ACHN (cell line): ENCODE results near the gene ASCC3.
A peak's percentile ranks its signal among the peaks of the same experiment; 100 is the strongest.

Source experiments
- DNase-seq: peaks from one replicate; pipeline ENCODE4 v3.0.0-alpha.2; 2015
- in situ Hi-C: cut with HindIII; loops from 2 replicates; pipeline ENCODE4 v1.10.0; 2017; ENCODE audit warnings: low sequenced_read_pairs, low pct_ligation_motif_present, low pct_unique_long_range_greater_than_20kb

Gene ASCC3

DNA sequence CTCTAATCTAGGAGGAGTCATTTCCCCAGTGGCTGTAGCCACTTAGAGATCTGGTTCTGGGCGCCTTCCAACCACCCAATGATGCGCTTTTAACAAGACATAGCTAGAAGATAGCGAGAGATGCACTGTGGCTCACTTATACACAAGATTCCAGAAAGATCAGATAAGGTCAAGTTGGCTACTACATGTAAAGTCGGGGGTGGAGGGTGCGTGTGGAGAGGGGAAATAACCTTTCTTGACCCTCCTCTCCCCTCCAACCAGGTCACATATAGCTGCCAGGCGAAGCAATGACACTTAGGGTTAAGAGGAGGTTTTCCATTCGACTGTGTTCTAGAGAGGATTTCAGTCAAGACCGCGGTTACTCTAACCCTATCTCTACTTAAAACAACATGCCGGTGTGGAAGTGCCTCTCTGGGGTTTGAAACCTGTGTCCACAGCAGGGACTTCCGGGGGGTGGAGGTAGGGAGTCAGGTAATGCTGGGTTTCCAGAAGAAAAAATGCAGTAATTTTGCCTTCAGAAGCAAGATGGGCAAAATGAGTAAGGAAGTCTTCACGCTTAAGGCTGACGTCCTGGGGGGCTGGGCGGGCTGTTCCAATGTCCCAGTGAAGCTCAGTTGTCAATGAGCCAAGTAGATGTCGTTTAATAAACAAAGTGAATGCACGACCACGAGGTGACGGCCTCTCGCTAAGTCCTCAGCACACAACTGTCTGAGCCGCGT lies 414.6 kb downstream of the ASCC3 start:
- in situ Hi-C loops: loop anchor here (25.0 kb wide), 1 partner anchor 354 kb away; no protein-coding TSS in a partner anchor
- no peak for DNase-seq

DNA sequence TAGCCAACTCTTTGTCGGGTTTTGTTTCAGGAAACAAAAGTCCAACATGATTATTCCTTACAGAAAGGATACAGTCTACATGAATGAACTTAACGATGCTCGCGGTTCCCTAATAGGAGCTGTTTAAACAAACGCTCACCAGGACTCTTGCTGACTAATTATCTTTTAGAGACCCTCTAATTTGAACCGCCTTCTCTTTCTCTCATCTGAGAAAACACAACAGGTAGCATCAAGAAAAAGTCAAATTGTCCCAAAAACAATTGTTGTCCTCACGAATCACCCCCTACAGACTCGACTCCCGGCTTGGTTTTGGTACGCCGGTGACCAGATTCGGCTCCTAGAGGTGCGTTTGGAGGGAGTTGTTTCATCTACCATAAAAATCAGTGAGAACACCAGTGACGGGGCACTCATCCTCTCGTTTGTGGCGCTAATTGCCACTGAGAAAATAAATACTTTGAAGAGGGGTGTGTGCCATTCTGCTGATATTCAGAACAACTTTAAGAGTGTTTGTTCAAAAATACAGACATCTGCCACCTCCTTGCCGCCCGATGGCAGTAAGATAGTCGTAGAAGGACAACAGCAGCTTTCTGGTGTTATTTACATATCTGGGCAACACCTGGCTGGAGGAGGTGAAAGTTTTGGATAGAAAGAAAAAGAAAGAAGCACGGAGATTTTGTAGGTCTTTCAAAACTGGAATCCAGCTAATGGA lies 415.3 kb downstream of the ASCC3 start:
- in situ Hi-C loops: loop anchor here (25.0 kb wide), 1 partner anchor 354 kb away; no protein-coding TSS in a partner anchor

DNA sequence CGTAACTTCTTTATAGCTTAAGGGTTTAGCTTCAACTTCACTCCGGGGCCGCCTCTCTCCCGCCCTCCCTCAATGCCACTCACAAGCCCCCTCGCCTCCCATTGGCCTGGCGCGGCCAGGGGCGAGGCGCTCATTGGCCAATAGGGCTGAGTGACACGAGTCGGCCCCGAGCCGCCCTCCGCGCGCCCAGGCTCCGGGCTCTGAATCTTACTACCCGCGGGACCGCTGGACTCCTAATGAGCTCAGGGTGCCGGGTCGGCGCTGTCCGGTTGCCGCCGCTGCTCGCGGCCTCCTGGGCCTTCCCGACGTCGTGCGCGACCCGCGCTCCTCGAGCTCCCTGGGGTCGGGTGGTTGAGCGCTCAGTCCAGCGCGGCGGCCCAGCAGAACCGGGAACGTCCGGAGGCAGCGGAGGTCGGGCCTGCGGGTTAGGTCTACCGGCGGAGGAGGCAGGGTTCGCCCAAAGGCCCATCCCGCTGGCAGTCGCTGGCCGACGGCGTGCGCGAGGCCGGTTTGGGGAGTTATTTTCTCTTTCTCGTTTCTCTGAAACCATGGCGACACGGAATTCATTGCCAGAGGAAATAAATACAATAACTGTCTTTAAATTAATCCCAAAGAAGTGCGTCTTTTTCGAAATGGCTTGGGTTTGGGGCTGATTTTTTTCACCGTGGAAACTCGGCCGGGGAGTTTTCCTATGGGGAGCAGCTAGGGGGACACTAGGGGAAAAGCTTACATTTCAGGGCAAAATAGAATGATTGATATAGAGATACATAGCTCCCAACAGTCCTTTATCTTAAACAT lies 416.0 kb downstream of the ASCC3 start, which contains the start of gene SIM1:
TSS of gene SIM1 (minus strand) at position 19 of the 798 bp plus-strand sequence. CDS start 1,453 bp downstream, outside the sequence.
- in situ Hi-C loops: loop anchor here (25.0 kb wide), 1 partner anchor 353 kb away; no protein-coding TSS in a partner anchor
- peak; percentile 93 for DNase-seq

More for the DNA sequence above, 415.3 kb downstream of the ASCC3 start:
- DNase-seq: peak; percentile 26

DNA sequence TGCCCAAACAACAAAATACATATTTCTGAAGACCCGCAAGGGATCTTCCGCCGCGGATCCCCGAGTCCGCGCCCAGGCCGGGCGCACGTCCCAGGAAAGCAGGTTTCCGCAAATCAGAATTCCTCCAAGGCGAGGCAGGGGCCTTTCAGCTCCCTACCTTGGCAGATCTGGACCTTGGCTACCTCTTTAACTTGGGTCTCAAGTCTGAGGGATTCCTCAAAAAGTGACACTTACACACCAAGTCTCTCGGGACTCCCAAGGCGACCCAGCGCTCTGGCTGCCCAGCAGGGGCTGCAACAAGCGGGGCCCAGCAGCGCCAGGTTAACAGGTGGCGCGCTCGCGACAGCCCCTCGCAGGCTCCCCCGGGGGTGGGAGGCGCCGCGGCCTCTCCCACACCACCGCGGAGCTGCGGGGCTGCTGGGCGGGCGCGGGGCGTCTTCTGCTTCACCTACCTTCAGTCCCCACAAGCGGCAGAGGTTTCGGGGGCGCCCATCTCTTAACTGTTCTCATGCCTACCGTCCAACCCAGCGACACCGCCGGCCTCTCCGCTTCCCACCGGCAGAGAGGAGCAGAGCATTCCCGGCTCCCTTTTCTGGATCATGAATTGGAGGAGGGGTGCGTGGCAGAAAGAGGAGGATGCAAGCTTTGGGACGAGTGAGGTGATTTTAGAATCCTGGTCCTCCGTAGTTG lies 416.8 kb downstream of the ASCC3 start:
- peak; percentile 45 for DNase-seq

DNA sequence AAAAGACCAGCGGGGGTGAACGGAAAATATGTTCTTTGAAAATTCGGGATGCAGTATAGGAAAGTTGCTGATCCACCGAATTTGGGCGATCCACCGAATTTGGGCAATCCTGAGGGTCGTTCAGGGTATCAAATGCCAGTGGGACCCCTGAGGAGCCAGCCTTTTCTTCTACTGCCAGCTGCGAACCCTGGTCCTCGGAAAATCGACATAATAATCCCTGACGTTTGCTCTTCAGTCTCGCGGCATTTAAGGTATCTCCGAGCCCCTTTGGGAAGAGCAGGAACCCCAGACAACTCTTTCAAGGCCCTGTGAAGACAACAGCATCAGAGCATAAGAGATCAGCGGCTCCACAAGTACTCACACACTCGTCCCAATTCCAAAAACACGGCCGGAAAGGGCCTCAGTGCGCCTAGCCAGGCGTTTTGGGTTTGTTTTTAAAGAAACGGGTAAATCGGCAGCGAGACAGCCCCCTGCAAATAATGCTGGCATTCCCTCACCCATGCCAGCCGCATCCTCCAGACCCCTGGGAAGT lies 417.4 kb downstream of the ASCC3 start:
- in situ Hi-C loops: loop anchor here (25.0 kb wide), 1 partner anchor 351 kb away; no protein-coding TSS in a partner anchor
- peak; percentile 55 for DNase-seq

More for the DNA sequence above, 416.8 kb downstream of the ASCC3 start:
- in situ Hi-C loops: loop anchor here (25.0 kb wide), 1 partner anchor 352 kb away; no protein-coding TSS in a partner anchor

DNA sequence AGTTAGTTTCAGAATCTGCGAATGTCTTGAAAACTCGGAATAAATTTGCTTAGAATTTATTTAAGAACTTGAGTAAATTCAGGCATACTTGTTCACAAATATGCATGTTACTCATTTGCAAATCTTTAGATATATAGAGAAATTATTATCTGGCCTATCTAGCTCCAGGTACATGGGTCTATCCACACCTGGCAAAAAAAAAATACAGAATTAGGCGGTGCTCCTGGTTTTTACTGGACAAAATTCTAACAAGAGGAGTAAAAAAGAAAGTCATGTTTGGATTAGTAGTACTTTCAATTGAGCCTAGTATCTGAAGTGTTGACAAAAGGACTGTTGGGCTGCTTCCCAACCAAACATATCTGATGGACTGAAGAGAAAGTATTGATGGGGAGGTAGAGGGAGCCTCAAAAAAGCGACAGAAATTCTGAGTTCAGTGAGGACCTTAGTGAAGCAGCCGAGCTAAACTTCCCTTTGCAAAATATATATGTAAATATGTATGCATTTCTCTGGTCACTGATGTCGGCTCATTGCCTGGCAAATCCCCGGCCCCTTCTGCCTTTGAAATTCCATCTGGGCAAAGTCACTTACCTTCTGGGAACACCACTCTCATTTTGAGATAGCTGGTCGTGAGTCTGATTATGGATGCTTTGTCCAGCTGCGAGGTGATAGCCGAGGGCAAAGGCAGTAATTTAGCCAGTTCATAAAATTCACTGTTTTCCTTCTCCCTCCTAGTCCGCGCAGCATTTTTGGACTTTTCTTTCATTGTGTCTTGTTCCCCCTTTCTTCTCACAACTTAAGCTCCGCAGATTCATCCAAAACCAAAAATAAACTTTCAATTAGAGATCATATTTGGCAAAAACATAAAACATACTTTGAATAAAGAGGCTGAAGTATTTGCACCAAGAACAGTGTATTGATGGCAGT lies 418.2 kb downstream of the ASCC3 start:
- DNase-seq: peak; percentile 6
- in situ Hi-C loops: loop anchor here (25.0 kb wide), 1 partner anchor 351 kb away; no protein-coding TSS in a partner anchor

DNA sequence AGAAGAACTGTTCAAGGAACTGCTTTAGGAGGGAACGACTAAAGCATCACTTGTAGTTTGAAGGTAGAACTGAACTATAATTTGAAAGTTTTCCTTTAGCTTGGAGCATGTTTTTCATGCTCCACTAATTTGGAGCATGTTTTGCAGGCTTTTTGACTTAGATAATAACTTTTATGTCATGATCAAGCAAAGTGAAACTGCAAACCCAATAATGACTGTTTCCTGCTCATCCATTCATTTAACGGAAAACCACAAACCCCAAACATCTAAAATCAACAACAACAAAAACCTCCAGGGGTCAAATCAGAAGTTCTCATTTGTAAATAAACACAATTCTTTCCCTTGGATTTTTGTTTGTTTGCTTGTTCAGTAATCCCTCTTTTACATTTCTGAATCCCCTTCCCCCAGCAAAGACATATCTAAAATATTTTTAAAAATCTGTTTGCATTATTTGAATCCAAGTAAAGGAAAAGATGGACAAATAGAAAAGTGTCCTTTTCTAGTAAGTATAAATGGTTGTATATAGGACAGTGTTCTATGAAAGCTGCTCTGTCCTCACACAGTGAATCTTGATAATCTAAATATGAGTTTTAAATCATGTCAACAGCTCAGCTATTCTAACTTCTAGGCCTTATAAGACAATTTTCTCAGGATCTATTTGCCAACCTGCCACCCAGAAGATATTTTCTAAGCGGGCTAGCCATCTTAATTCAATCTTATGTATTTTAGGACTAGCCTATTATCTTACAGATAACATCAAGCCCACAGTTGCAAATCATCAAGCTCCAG lies 419.0 kb downstream of the ASCC3 start:
- in situ Hi-C loops: loop anchor here (25.0 kb wide), 1 partner anchor 350 kb away; no protein-coding TSS in a partner anchor
- DNase-seq: peak; percentile 13

DNA sequence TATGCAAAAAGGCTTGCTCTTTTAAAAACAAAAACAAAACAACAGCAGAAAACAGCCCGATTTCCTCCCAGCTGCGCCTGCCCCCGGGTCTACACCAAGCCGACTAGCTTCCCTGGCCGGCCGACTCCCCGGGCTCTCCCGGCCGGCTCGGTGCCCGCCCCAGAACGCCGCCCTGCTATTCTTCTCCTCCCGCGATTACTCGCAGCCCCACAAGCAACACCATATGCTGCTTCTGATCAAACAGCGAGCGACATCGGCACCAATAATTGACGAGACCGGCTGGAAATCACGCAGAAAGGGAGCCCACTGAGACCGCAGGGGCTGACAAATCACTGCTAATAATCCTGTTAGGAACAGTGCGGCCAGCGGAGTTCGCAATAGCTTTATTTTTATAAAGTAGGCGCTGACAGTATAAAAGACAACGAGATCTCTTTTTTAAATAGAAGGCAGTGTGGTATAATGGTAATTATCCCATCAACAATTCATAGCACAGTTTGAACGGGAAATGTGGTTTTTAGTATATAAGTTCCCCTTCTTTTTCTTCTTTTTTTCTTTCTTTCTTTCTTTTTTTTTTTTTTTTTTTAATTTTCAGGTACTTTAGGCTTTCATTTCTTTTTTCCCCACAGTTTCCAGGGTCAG lies 419.7 kb downstream of the ASCC3 start:
- DNase-seq: peak; percentile 61
- in situ Hi-C loops: loop anchor here (25.0 kb wide), 1 partner anchor 349 kb away; no protein-coding TSS in a partner anchor

DNA sequence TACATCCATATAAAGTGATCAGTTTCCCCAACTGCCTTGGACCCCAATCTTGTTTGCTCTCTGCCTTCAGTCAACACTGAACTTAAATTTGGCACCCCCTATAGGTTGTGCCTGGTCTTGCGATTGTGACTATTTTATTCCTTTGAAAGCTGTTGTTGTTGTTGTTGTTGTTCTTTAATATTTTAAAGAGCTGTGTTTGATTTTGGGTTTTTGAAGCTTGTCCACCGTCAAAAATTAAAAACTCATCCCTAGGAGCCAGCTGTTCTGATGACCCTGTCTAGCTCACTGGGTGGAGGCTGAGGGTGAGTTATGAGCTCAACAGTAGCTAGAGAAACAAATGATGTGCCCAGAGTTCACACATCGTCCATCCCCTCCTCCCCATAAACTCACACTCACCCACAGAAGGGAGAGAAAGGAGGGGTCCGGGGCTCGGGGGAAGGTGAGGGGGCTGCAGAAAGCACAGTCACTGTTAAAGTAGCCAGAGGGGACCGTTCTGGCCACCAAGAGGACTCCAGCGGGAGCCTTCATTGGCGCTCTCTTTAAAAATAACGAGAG lies 420.4 kb downstream of the ASCC3 start:
- DNase-seq: peak; percentile 67
- in situ Hi-C loops: loop anchor here (25.0 kb wide), 1 partner anchor 348 kb away; no protein-coding TSS in a partner anchor

DNA sequence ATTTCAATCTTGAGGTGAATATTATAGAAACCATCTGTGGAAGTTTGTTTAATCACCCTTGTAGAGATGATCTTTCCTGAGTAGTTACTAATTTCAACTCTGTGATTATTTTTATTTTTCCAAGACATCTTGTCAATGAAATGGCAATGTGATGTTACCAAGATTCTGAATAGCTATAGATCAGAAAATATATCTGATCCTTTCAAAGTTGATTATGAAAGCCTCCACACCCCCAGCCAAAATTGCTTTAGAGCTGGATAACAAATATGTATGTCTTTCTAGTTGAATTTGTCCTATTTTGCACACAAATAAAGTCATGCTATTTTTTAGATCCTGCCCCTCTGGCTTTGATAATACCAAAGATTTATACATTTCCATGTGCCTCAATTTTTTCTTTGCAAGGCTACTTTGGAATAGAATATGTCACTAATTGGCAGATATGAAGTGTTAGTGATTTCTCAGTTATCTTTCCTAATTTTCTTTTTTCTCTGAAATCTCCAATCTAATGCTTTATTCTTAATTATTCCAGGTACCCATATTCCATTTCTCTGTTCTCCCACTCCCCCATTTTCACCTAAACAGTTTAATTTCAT lies 421.4 kb downstream of the ASCC3 start:
- no peak for DNase-seq
- in situ Hi-C loops: loop anchor here (25.0 kb wide), 1 partner anchor 347 kb away; no protein-coding TSS in a partner anchor

DNA sequence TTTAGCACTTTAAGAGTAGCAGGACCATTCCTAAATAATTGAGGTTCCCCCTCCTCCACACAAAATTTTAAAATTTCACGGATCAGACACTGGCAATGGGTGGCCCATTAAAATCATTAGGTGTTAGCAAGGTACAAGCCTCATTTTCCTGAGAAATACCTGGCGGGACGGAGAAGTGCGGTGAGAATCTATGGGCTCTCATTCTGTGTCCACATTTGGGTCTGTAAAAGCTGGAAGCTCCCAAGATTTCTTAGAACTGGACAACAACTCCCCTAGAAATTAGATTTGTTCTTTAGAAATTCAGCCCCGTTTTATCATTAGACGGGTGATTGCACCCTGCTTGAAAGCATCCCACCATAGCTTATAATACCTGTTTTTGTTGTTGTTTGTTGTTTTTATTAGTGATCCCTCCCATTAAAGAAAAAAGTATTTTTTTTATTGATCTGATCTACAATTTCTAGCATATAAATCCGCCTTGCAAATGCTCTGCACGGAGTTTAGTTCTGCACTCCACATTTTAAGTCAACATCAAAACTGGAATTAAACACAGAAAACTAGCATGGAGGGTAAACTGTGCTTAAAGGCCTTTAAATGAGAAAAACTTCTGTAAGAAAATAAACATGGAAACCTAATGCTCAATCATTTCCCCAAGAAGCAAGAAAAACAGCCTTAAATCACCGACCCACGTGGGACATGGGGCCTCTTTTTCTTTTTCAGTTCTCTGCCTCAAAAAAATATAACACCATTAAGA lies 422.1 kb downstream of the ASCC3 start:
- in situ Hi-C loops: loop anchor here (25.0 kb wide), 1 partner anchor 347 kb away; no protein-coding TSS in a partner anchor
- DNase-seq: peak; percentile 13
